Mucosa of rectum (tissue), 2 donors: Measurements from ENCODE around the gene SHROOM1.
"Not testable (repeated sequence)": the region's sequence is repeated elsewhere in the genome, so short reads cannot be mapped to it uniquely, and the experiment has no call there.

Experiments used
- H3K27ac ChIP-seq, 2 donors: one replicate each; pipeline ENCODE4 v1.7.0; 2013; ENCODE audit warnings: inconsistent platforms in 2 of 2, low read depth in 2 of 2, low read length in 2 of 2
- H3K27me3 ChIP-seq, 2 donors: one replicate each; pipeline ENCODE4 v1.7.0; 2013; ENCODE audit warnings: low read length in 2 of 2; ENCODE audit not compliant: control insufficient read depth in 2 of 2, insufficient read depth in 2 of 2
- H3K36me3 ChIP-seq, 2 donors: one replicate each; pipeline ENCODE4 v1.7.0; 2013; ENCODE audit warnings: low read length in 2 of 2; ENCODE audit not compliant: control insufficient read depth in 2 of 2, insufficient read depth in 2 of 2
- H3K4me1 ChIP-seq, 2 donors: one replicate each; pipeline ENCODE4 v1.7.0; 2013; ENCODE audit warnings: low read length in 2 of 2, mild to moderate bottlenecking in 1 of 2; ENCODE audit not compliant: control insufficient read depth in 2 of 2, insufficient read depth in 2 of 2
- H3K4me3 ChIP-seq, 2 donors: one replicate each; pipeline ENCODE4 v1.7.0; 2013; ENCODE audit warnings: low read length in 2 of 2
- H3K9ac ChIP-seq, 2 donors: one replicate each; pipeline ENCODE4 v1.7.0; 2013; ENCODE audit warnings: low read length in 2 of 2, low read depth in 1 of 2, mild to moderate bottlenecking in 1 of 2
- H3K9me3 ChIP-seq, 2 donors: one replicate each; pipeline ENCODE4 v1.7.0; 2013; ENCODE audit warnings: low read length in 2 of 2; ENCODE audit not compliant: control insufficient read depth in 2 of 2
- donor health status: healthy.
- donor health status: Normal muscosa, but diverticular disease.

The SHROOM1 gene

DNA sequence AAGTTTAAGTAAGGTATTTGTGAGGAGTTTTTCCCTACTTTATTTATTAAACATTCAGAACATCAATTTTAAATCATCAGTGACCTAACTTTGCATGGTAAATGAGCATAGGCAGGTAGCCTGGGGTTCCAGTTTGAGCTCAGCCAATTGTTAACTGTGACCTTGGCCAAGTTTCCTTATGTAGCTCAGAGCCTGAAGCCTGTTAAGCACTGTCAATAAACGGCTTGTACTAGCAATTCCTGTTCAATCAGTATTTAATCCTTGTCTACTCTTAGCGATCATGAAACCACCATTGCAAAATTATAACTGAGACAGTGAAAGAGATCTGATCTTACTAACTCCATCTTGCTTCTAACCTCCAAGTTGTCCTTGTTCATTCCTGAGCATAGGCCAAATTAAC lies 22.0 kb downstream of the SHROOM1 start:
- Histone ChIP-seq H3K4me3 (no peak overlapping the region), H3K9me3 (no peaks in the 10 kb centered on the region), H3K27me3 (peaks cover 0 to 3% of the 10 kb centered on the region in 2 donors), H3K9ac (peak overlapping the region in 1 of 2 donors; percentile 14), H3K4me1 (peaks cover 7 to 13% of the 10 kb centered on the region in 2 donors), H3K27ac (peak overlapping the region in 1 of 2 donors; percentile 28), H3K36me3 (no peaks in the 10 kb centered on the region)

- Histone ChIP-seq H3K9me3 (no peaks in the 10 kb centered on the region), H3K9ac (peak overlapping the region; percentile 58 to 75), H3K4me3 (peak overlapping the region; percentile 34 to 76), H3K4me1 (peaks cover 7 to 13% of the 10 kb centered on the region in 2 donors), H3K27me3 (peaks cover 1 to 3% of the 10 kb centered on the region in 2 donors), H3K27ac (peak overlapping the region; percentile 81 to 86), H3K36me3 (no peaks in the 10 kb centered on the region)
Observed at GRCh38 chr5:132807163-132807838, 23.1 kb downstream of the SHROOM1 start.

GRCh38 chr5:132806804-132807162 lies 23.7 kb downstream of the SHROOM1 start:
- H3K4me3 ChIP-seq = peak overlapping the region; percentile 34 to 76
- H3K36me3 ChIP-seq, H3K9me3 ChIP-seq, H3K27me3 ChIP-seq: not testable (repeated sequence)
- H3K27ac ChIP-seq = peak overlapping the region; percentile 81 to 86
- peak overlapping the region; percentile 58 to 75 for H3K9ac ChIP-seq
- H3K4me1 ChIP-seq = peaks cover 7 to 13% of the 10 kb centered on the region in 2 donors

DNA sequence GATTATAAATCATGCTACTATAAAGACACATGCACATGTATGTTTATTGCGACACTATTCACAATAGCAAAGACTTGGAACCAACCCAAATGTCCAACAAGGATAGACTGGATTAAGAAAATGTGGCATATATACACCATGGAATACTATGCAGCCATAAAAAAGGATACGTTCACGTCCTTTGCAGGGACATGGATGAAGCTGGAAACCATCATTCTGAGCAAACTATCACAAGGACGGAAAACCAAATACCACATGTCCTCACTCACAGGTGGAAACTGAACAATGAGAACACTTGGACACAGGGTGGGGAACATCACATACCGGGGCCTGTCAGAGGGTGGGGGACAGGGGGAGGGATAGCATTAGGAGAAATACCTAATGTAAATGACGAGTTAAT lies 24.6 kb downstream of the SHROOM1 start:
- H3K4me3 ChIP-seq, H3K27ac ChIP-seq, H3K9ac ChIP-seq, H3K27me3 ChIP-seq, H3K36me3 ChIP-seq, H3K9me3 ChIP-seq: not testable (repeated sequence)
- peaks cover 7 to 13% of the 10 kb centered on the region in 2 donors for H3K4me1 ChIP-seq

- H3K27me3 ChIP-seq, H3K9me3 ChIP-seq, H3K27ac ChIP-seq, H3K4me3 ChIP-seq, H3K4me1 ChIP-seq, H3K36me3 ChIP-seq, H3K9ac ChIP-seq: not testable (repeated sequence)
Observed at GRCh38 chr5:132804219-132804618, 26.2 kb downstream of the SHROOM1 start.

DNA sequence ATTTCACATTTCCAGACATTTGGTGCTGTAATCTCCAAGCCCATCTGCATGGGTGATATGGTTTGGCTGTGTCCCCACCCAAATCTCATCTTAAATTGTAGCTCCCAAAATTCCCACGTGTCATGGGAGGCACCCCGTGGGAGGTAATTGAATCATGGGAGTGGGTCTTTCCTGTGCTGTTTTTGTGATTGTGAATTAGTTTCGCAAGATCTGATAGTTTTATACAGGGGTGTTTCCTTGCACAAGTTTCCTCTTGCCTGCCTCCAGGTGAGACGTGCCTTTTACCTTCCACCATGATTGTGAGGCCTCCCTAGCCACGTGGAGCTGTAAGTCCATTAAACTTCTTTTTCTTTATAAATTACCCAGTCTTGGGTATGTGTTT lies 27.8 kb downstream of the SHROOM1 start:
- not testable (repeated sequence) for H3K9ac ChIP-seq, H3K4me1 ChIP-seq, H3K27ac ChIP-seq, H3K36me3 ChIP-seq, H3K4me3 ChIP-seq, H3K9me3 ChIP-seq, H3K27me3 ChIP-seq

- Histone ChIP-seq H3K36me3 (no peaks in the 10 kb centered on the region), H3K9ac (no peak overlapping the region), H3K4me3 (no peak overlapping the region), H3K27ac (no peak overlapping the region), H3K4me1 (peaks cover 0 to 3% of the 10 kb centered on the region in 2 donors), H3K27me3 (peaks cover 0 to 2% of the 10 kb centered on the region in 2 donors), H3K9me3 (no peaks in the 10 kb centered on the region)
Observed at GRCh38 chr5:132802044-132802684, 28.3 kb downstream of the SHROOM1 start.

DNA sequence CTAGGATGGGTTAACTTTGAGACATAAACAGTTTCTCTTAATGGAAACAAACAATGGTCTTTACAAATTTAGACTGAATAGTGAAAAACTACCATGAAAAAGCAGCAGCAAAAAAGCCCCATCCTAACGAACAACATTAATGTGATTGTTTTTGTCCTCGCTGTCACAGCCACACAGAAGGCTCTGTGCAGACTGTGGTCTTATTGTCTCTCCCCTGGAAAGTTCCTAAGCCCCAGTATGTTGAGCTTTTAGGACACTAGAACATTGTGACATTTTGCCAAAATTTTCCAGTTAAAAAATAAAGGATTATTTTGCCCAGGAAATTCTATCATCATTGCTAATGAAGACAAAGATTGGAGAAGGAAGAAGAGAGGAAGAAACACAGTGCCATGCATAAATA lies 29.9 kb downstream of the SHROOM1 start:
- Histone ChIP-seq H3K4me1 (no peaks in the 10 kb centered on the region), H3K27me3 (peaks cover 0 to 2% of the 10 kb centered on the region in 2 donors), H3K9me3 (no peaks in the 10 kb centered on the region), H3K36me3 (no peaks in the 10 kb centered on the region), H3K9ac (no peak overlapping the region), H3K4me3 (no peak overlapping the region), H3K27ac (no peak overlapping the region)

DNA sequence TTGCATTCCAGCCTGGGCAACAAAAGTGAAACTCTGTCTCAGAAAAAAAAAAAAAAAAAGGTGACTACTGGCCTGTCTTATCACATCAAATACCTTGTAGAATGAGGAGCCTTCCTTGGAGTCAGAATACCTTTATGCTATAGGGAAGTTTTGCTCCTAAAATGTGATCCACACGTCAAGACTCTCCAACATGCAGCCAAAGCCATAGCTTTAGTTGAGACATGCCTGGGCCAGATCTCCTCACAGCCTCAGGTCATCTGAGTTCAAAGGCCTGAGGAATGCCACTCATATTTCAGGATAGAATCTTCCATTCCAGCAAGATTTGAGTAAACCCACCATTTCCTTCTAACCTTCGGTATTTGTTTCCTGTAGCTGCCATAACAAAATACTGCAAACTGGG lies 31.1 kb downstream of the SHROOM1 start:
- no peaks in the 10 kb centered on the region for H3K4me1 ChIP-seq
- peaks cover 0 to 2% of the 10 kb centered on the region in 2 donors for H3K27me3 ChIP-seq
- no peaks in the 10 kb centered on the region for H3K9me3 ChIP-seq
- no peak overlapping the region for H3K9ac ChIP-seq
- no peak overlapping the region for H3K27ac ChIP-seq
- H3K4me3 ChIP-seq = no peak overlapping the region
- no peaks in the 10 kb centered on the region for H3K36me3 ChIP-seq

DNA sequence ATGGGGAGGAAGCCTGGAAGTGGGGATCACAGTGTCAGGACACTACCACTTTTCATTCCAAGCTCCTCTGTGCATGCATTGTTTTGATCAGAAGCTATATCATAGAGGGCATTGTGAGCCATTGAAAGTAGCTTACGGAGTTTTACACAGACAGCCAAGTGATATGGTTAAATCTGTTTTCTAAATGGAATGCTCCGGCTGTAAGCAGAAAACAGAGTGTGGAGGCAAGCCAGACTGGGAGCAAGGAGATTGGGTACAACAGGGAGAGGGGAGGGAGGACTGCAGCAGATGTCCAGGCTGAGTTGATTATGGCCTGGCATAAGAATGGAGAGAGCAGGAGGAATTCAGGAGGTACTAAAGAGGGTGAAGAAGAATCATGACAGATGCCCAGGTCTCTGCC lies 32.8 kb downstream of the SHROOM1 start:
- H3K9ac ChIP-seq = no peak overlapping the region
- H3K27ac ChIP-seq = no peak overlapping the region

More for the DNA sequence above, 32.8 kb downstream of the SHROOM1 start:
- peaks cover 0 to 2% of the 10 kb centered on the region in 2 donors for H3K27me3 ChIP-seq
- no peaks in the 10 kb centered on the region for H3K9me3 ChIP-seq
- H3K4me3 ChIP-seq = no peak overlapping the region
- H3K4me1 ChIP-seq = no peaks in the 10 kb centered on the region
- no peaks in the 10 kb centered on the region for H3K36me3 ChIP-seq
